ENCODE data around the gene EPHX1. TPM values are rescaled to one million over a fixed set of nuclear protein-coding genes. Genes with fewer than 3 reads are reported as not detected.

EPHX1 gene
- total and polyA plus RNA-seq, 2 of the 8 experiments (the other 6 are each of a cell fraction or from before 2014, with no cell fraction given), result 45.3 to 79.1 TPM

DNA sequence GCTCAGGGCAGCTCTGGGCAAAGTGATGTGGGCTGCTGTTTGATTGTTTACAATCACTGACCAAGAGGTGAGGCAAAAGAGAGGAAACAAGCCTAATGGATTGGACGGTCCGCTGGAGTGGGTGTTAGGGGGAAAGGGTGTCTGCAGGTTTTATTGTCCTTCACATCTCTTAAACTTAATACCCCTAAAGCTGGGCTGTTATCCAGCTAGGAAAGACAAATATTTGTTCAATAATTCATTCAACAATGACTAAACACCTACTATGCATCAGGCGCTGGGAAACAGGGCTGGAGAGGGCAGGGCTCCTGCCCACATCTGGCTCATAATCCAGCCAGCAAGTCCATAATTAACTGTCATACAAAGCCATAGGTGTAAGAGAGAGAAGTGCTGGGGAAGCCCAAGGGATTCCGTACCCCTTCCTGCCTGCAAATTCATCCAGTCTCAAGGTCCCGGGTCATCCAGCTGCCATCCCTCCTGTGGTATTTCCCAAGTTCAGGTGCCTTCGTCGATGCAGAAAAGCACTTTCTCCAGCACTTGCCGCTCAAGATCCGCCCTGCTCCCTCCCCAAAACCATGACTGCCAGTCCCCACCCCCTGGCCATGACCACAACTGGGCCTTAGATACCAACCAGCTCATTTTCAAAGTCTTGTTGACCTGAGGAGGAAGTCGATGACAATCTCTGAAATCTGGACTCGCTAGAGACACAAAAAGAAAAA lies 61.6 kb downstream of the EPHX1 start:
- Histone ChIP-seq H3K27ac (ENCODE audit: low read depth, low read length) (no peak overlapping the region), H3K9ac (replicated peaks in 1 of 4; ENCODE audit: extremely low read depth in 1 of 4, low read depth in 3 of 4, low read length in 3 of 4) (no peak overlapping the region; a peak in 1 of 7 replicates), H3K4me3 (ENCODE audit: extremely low read depth in 1 of 4, insufficient read depth in 2 of 4, low read depth in 3 of 4, low read length in 4 of 4) (no peak overlapping the region), H4K8ac (ENCODE audit: extremely low read depth, insufficient read depth, low read length) (no peak overlapping the region; the same call in 1 of the 2 replicates), H2BK15ac (ENCODE audit: low read length) (no peak overlapping the region), H3K18ac (ENCODE audit: extremely low read depth, low read length) (no peak overlapping the region), H4K5ac (ENCODE audit: insufficient read length, low read depth, low read length) (no peak overlapping the region), H3K4me1 (replicated peaks in 1 of 4; ENCODE audit: control insufficient read depth in 3 of 4, insufficient read depth in 4 of 4, low read length in 3 of 4) (peaks cover 0 to 3% (median 0%) of the 10 kb centered on the region in 4 experiments; a peak in 2 of 7 replicates), H3K4me2 (ENCODE audit: insufficient read depth in 1 of 2, low read depth in 2 of 2, low read length in 2 of 2) (no peak overlapping the region), H4K20me1 (replicated peaks in 1 of 2; ENCODE audit: control insufficient read depth in 1 of 2, insufficient read depth in 2 of 2, low read length in 2 of 2) (peaks cover 0 to 3% of the 10 kb centered on the region in 2 experiments), H2BK5ac (ENCODE audit: low read depth, low read length) (no peak overlapping the region), H3K36me3 (ENCODE audit: control insufficient read depth in 2 of 4, insufficient read depth in 4 of 4, low read length in 3 of 4) (peaks cover 2 to 18% (median 5%) of the 10 kb centered on the region in 4 experiments; a peak in 5 of 8 replicates), H3K79me1 (ENCODE audit: low read depth, low read length) (peaks cover 8% of the 10 kb centered on the region), H3K23me2 (ENCODE audit: low read depth, low read length) (no peaks in the 10 kb centered on the region), H3K9me3 (ENCODE audit: insufficient read depth in 2 of 2, low read depth in 1 of 2, low read length in 1 of 2) (no peaks in the 10 kb centered on the region), H2AK5ac (ENCODE audit: low read depth, low read length) (no peak overlapping the region), H2BK12ac (ENCODE audit: low read depth, low read length) (no peak overlapping the region), H4K91ac (replicated peaks; ENCODE audit: insufficient read length, low read length) (no peak overlapping the region), H3K4ac (replicated peaks; ENCODE audit: insufficient read length, low read depth, low read length) (no peak overlapping the region), H3K56ac (replicated peaks; ENCODE audit: insufficient read length, low read depth, low read length) (no peak overlapping the region), H3K79me2 (ENCODE audit: control insufficient read depth in 1 of 2, insufficient read depth in 2 of 2, low read length in 2 of 2) (no peaks in the 10 kb centered on the region), H3K27me3 (replicated peaks in 1 of 4; ENCODE audit: control insufficient read depth in 3 of 4, extremely low read depth in 1 of 4, insufficient read depth in 3 of 4, low read length in 3 of 4) (no peaks in the 10 kb centered on the region), H3K23ac (ENCODE audit: insufficient read length) (no peak overlapping the region), H3K14ac (ENCODE audit: insufficient read length) (no peak overlapping the region), H2BK20ac (ENCODE audit: low read length) (no peak overlapping the region), H2BK120ac (replicated peaks; ENCODE audit: low read depth, low read length) (no peak overlapping the region), H2AFZ (ENCODE audit: low read length) (no peak overlapping the region)
- FAIRE-seq (no peak), DNase-seq (ENCODE audit: low read depth in 1 of 2, low spot score in 2 of 2) (no peak)
- CTCF ChIA-PET (ENCODE audit: partially characterized antibody), result interaction anchor here (0.6 to 3.1 kb wide), 16 partner anchors 9 to 397 kb away, joined by 3 to 12 read pairs (median 4); partner anchors contain the start of gene LEFTY1
- 84% methylated on average over 11 of the region's 11 CpGs; no CpG with 5 or more reads in 1 of the 2 experiments for WGBS, 2 experiments (ENCODE audit: extremely low coverage in 1 of 2, insufficient coverage in 1 of 2, insufficient read length in 1 of 2, insufficient replicate concordance in 2 of 2, low coverage in 1 of 2, low lambda C conversion rate in 2 of 2, missing lambda C conversion rate in 1 of 2)
- POLR2A ChIA-PET (ENCODE audit: partially characterized antibody), result interaction anchor here (1.5 to 4.6 kb wide), 2 partner anchors 10 to 16 kb away, joined by 3 to 27 read pairs; partner anchors contain the start of gene TMEM63A
- TF ChIP-seq POU5F1 (IDR thresholded peaks at IDR 0.05; ENCODE audit: low read depth, low read length) (no peak), FOSL1 (IDR thresholded peaks at IDR 0.05; ENCODE audit: insufficient read depth, low read depth, low read length) (no peak), PHF8 (conservative IDR thresholded peaks at IDR 0.05; ENCODE audit: low read depth, low read length) (no peak), SRF (IDR thresholded peaks at IDR 0.05; ENCODE audit: low read depth, low read length) (no peak), SIN3A (conservative IDR thresholded peaks at IDR 0.05 in 1 of 2, IDR thresholded peaks at IDR 0.05 in 1 of 2; ENCODE audit: low read depth in 1 of 2, low read length in 2 of 2) (no peak), KDM1A (IDR thresholded peaks at IDR 0.05; ENCODE audit: borderline replicate concordance, low read length) (no peak), YY1 (IDR thresholded peaks at IDR 0.05; ENCODE audit: low read depth, low read length) (no peak), EP300 (IDR thresholded peaks at IDR 0.05; ENCODE audit: borderline replicate concordance in 1 of 2, low read depth in 2 of 2, low read length in 2 of 2) (no peak), TAF7 (optimal IDR thresholded peaks at IDR 0.05; ENCODE audit: borderline replicate concordance, low read depth, low read length) (no peak)
- TF ChIP-seq, protein P1, sequence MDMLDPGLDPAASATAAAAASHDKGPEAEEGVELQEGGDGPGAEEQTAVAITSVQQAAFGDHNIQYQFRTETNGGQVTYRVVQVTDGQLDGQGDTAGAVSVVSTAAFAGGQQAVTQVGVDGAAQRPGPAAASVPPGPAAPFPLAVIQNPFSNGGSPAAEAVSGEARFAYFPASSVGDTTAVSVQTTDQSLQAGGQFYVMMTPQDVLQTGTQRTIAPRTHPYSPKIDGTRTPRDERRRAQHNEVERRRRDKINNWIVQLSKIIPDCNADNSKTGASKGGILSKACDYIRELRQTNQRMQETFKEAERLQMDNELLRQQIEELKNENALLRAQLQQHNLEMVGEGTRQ (IDR thresholded peaks at IDR 0.05; ENCODE audit: low read length), result no peak
